T-cell (primary cell): Measurements from ENCODE around the gene SYNRG. TPM values are rescaled to one million over a fixed set of nuclear protein-coding genes. Genes with fewer than 3 reads are reported as not detected.

Source experiments
- ATAC-seq, 4 experiments: fragments of 200-7000 bp in 3 of 4; fragments of 150-1000 bp in 1 of 4; cut with Tn5 transposase; replicated peaks in 1 of 4; 1 replicate in 3 of 4; 2 replicates in 1 of 4; pipeline ENCODE4 v1.10.0; 2021; ENCODE audit warnings: moderate library complexity in 3 of 4, mild to moderate bottlenecking in 2 of 4, moderate number of reproducible peaks in 1 of 4
- CTCF ChIA-PET, 2 donors: fragments of 300-600 bp; sonication (Branson Sonifier 250); formaldehyde crosslinking; loops; one replicate each; lab custom pipeline; 2022; ENCODE audit warnings: antibody characterized with exemption in 2 of 2; lab: Charles Lee
- POLR2A ChIA-PET, 2 donors: fragments of 300-600 bp; sonication (Branson Sonifier 250); formaldehyde crosslinking; loops; one replicate each; lab custom pipeline; 2022; ENCODE audit warnings: antibody characterized with exemption in 2 of 2; lab: Charles Lee
- DNase-seq, 35 experiments: peaks; one replicate each; pipeline versions ENCODE4 v3.0.0 to v3.0.0-alpha.2; 2013 to 2023
- H3K27ac ChIP-seq: one replicate; pipeline ENCODE4 v1.5.1; 2013; ENCODE audit warnings: low read length
- H3K27me3 ChIP-seq, 2 experiments: replicated peaks in 1 of 2; 1 replicate in 1 of 2; 2 replicates in 1 of 2; pipeline versions ENCODE4 v1.6.1 to v1.7.0; 2013; ENCODE audit warnings: low read length in 1 of 2, mixed read lengths in 1 of 2; ENCODE audit not compliant: control insufficient read depth in 2 of 2, insufficient read depth in 2 of 2; ENCODE audit errors: extremely low read depth in 1 of 2
- H3K36me3 ChIP-seq, 2 donors: 1 replicate in 1 of 2; 2 replicates in 1 of 2; pipeline versions ENCODE4 v1.6.1 to v1.7.0; 2013; ENCODE audit warnings: low read length in 1 of 2; ENCODE audit not compliant: control insufficient read depth in 2 of 2, insufficient read depth in 1 of 2; ENCODE audit errors: extremely low read depth in 1 of 2
- H3K4me1 ChIP-seq, 2 experiments: 1 replicate in 1 of 2; 2 replicates in 1 of 2; pipeline versions ENCODE4 v1.6.1 to v1.7.0; 2013; ENCODE audit warnings: low read length in 2 of 2, mixed read lengths in 1 of 2; ENCODE audit not compliant: insufficient read depth in 2 of 2, control insufficient read depth in 1 of 2; ENCODE audit errors: extremely low read depth in 1 of 2
- H3K4me3 ChIP-seq, 2 donors: 1 replicate in 1 of 2; 2 replicates in 1 of 2; pipeline versions ENCODE4 v1.5.1 to v1.7.0; 2013; ENCODE audit warnings: mild to moderate bottlenecking in 2 of 2, low read length in 1 of 2, moderate library complexity in 1 of 2; ENCODE audit not compliant: control insufficient read depth in 1 of 2; ENCODE audit errors: extremely low read depth in 1 of 2
- H3K9me3 ChIP-seq: 2 replicates; pipeline ENCODE4 v1.7.0; 2013
- H3K27ac Mint-ChIP-seq, 2 donors: one replicate each; pipeline ENCODE4 v1.8.0; 2020 to 2021; ENCODE audit warnings: mild to moderate bottlenecking in 2 of 2, mixed read lengths in 2 of 2
- H3K27me3 Mint-ChIP-seq, 2 donors: one replicate each; pipeline ENCODE4 v1.8.0; 2021 to 2022; ENCODE audit warnings: mixed read lengths in 2 of 2
- H3K36me3 Mint-ChIP-seq: one replicate; pipeline ENCODE4 v1.8.0; 2021; ENCODE audit warnings: mixed read lengths
- H3K4me1 Mint-ChIP-seq, 3 donors: one replicate each; pipeline ENCODE4 v1.8.0; 2020 to 2022; ENCODE audit warnings: mixed read lengths in 3 of 3, mild to moderate bottlenecking in 1 of 3
- H3K4me3 Mint-ChIP-seq, 3 donors: one replicate each; pipeline ENCODE4 v1.8.0; 2020 to 2022; ENCODE audit warnings: mild to moderate bottlenecking in 3 of 3, mixed read lengths in 3 of 3, moderate library complexity in 3 of 3
- H3K9me3 Mint-ChIP-seq, 3 donors: one replicate each; pipeline ENCODE4 v1.8.0; 2020 to 2022; ENCODE audit warnings: mixed read lengths in 3 of 3
- WGBS: methylation state at CpG from one replicate; pipeline ENCODE4 v1.1.5; 2013; ENCODE audit warnings: missing lambda C conversion rate; ENCODE audit not compliant: insufficient coverage; 5-methylcytosine and 5-hydroxymethylcytosine counted together
- total RNA-seq, 35 experiments: library from RNA in 6 of 35; stranded (reverse) in 6 of 35; fragments of 120-200 nt in 1 of 35; gene quantifications; one replicate each; pipeline versions ENCODE4 v1.2.1 to v1.2.4 and lab custom pipeline; 2013 to 2026

Gene SYNRG
- total RNA-seq, 5 donors from 2014 or later (not counting 1 experiment from before 2014, with no cell fraction given) = 103 to 118 (median 113) TPM

DNA sequence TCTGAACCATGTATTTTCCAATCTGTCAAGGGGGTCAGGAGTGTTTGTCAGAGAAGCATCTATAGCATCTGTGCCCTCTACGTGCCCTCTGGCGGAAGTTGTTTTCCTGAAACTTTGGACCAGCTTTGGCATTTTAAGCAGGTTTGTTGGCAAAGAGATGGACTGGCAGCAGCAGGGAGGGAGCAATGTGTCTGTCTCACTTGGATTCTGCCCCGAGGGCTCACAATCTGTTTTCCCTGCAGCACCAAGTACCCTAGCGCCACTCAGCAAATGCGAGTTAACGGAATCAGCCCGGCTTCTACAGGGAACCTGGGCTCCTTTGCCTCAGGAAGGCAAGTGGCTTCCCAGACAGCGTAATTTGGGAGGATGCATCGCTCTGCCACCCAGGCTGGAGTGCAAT is 102.1 kb downstream of the SYNRG start:
- H3K9me3 Mint-ChIP-seq = no peaks in the 10 kb centered on the region
- ChIA-PET POLR2A (no interaction called here), CTCF (no interaction called here)
- H3K4me1 ChIP-seq = peaks cover 0 to 4% of the 10 kb centered on the region in 2 experiments
- WGBS = 96% methylated on average over 9 of the region's 9 CpGs
- no peak overlapping the region for H3K4me3 Mint-ChIP-seq
- H3K4me3 ChIP-seq = no peak overlapping the region
- no peaks in the 10 kb centered on the region for H3K27me3 Mint-ChIP-seq
- no peaks in the 10 kb centered on the region for H3K27me3 ChIP-seq
- H3K9me3 ChIP-seq = no peaks in the 10 kb centered on the region
- H3K36me3 ChIP-seq = no peaks in the 10 kb centered on the region
- no peak overlapping the region for H3K27ac Mint-ChIP-seq
- no peak overlapping the region for H3K27ac ChIP-seq
- ATAC-seq (no peak), DNase-seq (no peak)
- peaks cover 12 to 22% (median 17%) of the 10 kb centered on the region in 3 donors for H3K4me1 Mint-ChIP-seq
- peaks cover 2% of the 10 kb centered on the region for H3K36me3 Mint-ChIP-seq

DNA sequence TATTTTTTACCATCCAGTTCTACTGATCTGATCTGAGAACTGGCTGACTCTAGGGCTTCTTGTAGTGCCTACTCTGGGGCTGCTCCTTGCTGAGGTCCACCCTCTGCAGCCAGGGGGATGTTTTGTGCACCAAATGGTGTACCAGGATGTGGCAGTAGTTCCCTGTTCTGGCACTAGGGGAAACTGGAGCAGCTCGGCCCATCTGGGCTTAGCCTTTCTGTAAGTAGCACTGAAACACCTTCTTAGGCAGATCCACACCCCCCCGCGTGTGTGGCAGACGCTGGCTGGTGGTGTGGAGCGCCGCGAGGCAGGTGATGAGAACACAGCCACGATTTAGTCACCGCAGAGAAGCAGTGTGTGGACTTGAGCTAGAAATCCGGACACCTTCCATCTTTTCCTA is 102.5 kb downstream of the SYNRG start:
- 93% methylated on average over 5 of the region's 10 CpGs for WGBS
- ATAC-seq = peak in 2 of 4 experiments; percentile 27 to 29
- Histone ChIP-seq H3K27me3 (no peaks in the 10 kb centered on the region), H3K4me3 (no peak overlapping the region), H3K27ac (no peak overlapping the region), H3K4me1 (peaks cover 0 to 4% of the 10 kb centered on the region in 2 experiments), H3K36me3 (no peaks in the 10 kb centered on the region), H3K9me3 (no peaks in the 10 kb centered on the region)
- ChIA-PET POLR2A (no interaction called here), CTCF (interaction anchor here in 1 of 2 donors (0.6 kb wide), 1 partner anchor 1370 kb away, joined by 3 read pairs; no protein-coding TSS in a partner anchor)
- Mint-ChIP-seq H3K4me1 (peaks cover 12 to 20% (median 17%) of the 10 kb centered on the region in 3 donors), H3K36me3 (no peaks in the 10 kb centered on the region), H3K27me3 (no peaks in the 10 kb centered on the region), H3K27ac (no peak overlapping the region), H3K9me3 (no peaks in the 10 kb centered on the region), H3K4me3 (no peak overlapping the region)
- peak in 10 of 35 experiments; percentile 3 to 19 (median 12) for DNase-seq

DNA sequence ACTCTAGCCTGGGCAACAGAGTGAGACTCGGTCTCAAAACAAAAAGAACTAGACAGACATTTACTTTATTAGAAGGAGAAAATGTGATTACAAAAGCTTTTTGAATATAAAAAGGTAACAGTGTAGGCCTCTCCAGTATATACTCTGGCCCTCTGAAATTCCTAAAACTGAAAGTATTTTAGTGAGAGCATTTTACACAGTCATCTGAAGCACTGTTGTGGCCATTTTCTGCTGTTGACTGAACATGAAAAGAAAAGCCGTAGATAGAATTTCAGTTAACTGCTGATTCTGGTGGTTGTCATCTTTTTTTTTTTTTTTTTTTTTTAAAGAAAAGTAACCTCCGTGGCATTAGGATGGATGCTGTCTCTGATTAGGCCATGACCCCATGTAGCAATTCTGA is 103.9 kb downstream of the SYNRG start:
- DNase-seq (no peak), ATAC-seq (no peak)
- H3K27me3 ChIP-seq = no peaks in the 10 kb centered on the region
- H3K4me3 ChIP-seq = no peak overlapping the region
- H3K27ac ChIP-seq = no peak overlapping the region
- H3K27ac Mint-ChIP-seq = no peak overlapping the region
- no peaks in the 10 kb centered on the region for H3K9me3 ChIP-seq
- no peak overlapping the region for H3K4me3 Mint-ChIP-seq
- no peaks in the 10 kb centered on the region for H3K9me3 Mint-ChIP-seq
- H3K36me3 ChIP-seq = no peaks in the 10 kb centered on the region
- ChIA-PET POLR2A (interaction anchor here in 1 of 2 donors (0.5 kb wide), 1 partner anchor 139 kb away, joined by 3 read pairs; no protein-coding TSS in a partner anchor), CTCF (interaction anchor here in 1 of 2 donors (0.7 kb wide), 1 partner anchor 149 kb away, joined by 6 read pairs; no protein-coding TSS in a partner anchor)
- H3K4me1 ChIP-seq = no peaks in the 10 kb centered on the region
- no peaks in the 10 kb centered on the region for H3K27me3 Mint-ChIP-seq
- H3K4me1 Mint-ChIP-seq = peaks cover 6 to 14% (median 13%) of the 10 kb centered on the region in 3 donors
- peaks cover 2% of the 10 kb centered on the region for H3K36me3 Mint-ChIP-seq
- WGBS = 100% methylated on average over 1 of the region's 3 CpGs

DNA sequence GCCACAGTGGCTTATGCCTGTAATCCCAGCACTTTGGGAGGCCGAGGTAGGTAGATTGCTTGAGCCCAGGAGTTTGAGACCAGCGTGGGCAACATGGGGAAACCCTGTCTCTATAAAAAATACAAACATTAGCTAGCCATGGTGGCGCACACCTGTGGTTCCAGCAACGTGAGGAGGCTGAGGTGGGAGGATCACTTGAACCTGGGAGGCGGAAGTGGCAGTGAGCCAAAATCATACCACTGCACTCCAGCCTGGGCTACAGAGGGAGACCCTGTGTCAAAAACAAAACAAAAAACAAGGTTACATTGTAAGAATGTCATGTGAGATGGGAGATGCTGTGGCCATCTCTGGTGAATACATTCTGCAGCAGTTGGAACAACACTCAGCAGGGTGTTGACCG is 106.1 kb downstream of the SYNRG start:
- no CpG with 5 or more reads among the region's 6 CpGs for WGBS
- no peaks in the 10 kb centered on the region for H3K9me3 ChIP-seq
- no peak overlapping the region for H3K4me3 Mint-ChIP-seq
- H3K27ac ChIP-seq = no peak overlapping the region
- H3K4me3 ChIP-seq = no peak overlapping the region
- H3K4me1 ChIP-seq = no peaks in the 10 kb centered on the region
- H3K9me3 Mint-ChIP-seq = no peaks in the 10 kb centered on the region
- POLR2A ChIA-PET = no interaction called here
- CTCF ChIA-PET = interaction anchor here in 1 of 2 donors (0.5 kb wide), 1 partner anchor 16 kb away, joined by 3 read pairs; no protein-coding TSS in a partner anchor
- peaks cover 5% of the 10 kb centered on the region for H3K36me3 Mint-ChIP-seq
- peaks cover 0 to 6% (median 6%) of the 10 kb centered on the region in 3 donors for H3K4me1 Mint-ChIP-seq
- no peak overlapping the region for H3K27ac Mint-ChIP-seq
- peaks cover 0 to 2% of the 10 kb centered on the region in 2 donors for H3K36me3 ChIP-seq
- H3K27me3 Mint-ChIP-seq = no peaks in the 10 kb centered on the region
- no peaks in the 10 kb centered on the region for H3K27me3 ChIP-seq
- ATAC-seq (no peak), DNase-seq (no peak)

DNA sequence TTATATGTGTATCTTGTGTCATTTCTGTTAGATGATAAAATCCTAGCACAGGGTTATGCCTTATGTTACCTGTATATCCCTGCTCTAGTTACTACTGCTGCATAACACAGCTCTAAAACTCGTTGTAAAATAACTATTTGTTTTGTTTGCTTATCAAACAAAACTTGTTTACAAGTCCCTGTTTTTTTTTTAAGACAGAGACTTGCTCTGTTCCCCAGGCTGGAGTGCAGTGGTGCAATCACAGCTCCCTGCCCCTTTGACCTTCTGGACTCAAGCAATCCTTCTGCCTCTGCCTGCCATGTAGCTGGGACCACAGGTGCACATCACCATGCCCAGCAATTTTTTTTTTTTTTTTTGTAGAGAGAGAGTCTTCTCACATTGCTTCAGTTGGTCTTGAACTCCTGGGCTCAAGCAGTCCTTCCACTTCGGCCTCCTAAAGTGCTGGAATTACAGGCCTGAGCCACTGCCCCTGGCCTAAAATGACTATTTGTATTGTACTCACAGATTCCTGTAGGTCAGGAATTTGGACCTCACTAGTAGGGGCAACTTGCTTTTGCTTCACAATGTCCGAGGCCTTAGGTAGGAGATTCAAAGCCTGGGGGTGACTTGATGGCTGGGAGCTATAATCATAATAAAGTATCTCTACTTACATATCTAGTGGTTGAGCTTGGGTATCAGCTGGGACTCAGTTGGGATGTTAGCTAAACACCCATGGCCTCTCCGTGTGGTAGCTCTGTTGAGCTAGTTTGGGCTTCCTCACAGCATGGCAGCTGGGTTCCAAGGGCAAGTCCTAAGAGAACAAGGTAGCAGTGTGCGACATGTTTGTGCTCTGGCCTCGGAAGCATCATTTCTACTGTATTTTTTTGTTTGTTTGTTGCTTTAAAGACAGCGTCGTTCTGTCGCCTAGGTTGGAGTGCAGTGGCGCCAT is 106.9 kb downstream of the SYNRG start:
- no peaks in the 10 kb centered on the region for H3K27me3 Mint-ChIP-seq
- Histone ChIP-seq H3K4me1 (no peaks in the 10 kb centered on the region), H3K9me3 (no peaks in the 10 kb centered on the region), H3K27ac (no peak overlapping the region), H3K4me3 (no peak overlapping the region), H3K36me3 (peaks cover 0 to 2% of the 10 kb centered on the region in 2 donors), H3K27me3 (no peaks in the 10 kb centered on the region)
- no peak overlapping the region for H3K4me3 Mint-ChIP-seq
- ChIA-PET POLR2A (no interaction called here), CTCF (interaction anchor here in 1 of 2 donors (0.5 to 0.7 kb wide), 2 partner anchors 17 to 62 kb away, joined by 3 read pairs; no protein-coding TSS in a partner anchor)
- no peak overlapping the region for H3K27ac Mint-ChIP-seq
- DNase-seq (no peak), ATAC-seq (no peak)
- H3K36me3 Mint-ChIP-seq = peaks cover 5% of the 10 kb centered on the region
- H3K9me3 Mint-ChIP-seq = no peaks in the 10 kb centered on the region
- H3K4me1 Mint-ChIP-seq = peaks cover 0 to 6% (median 6%) of the 10 kb centered on the region in 3 donors
- WGBS = 84% methylated on average over 7 of the region's 10 CpGs

DNA sequence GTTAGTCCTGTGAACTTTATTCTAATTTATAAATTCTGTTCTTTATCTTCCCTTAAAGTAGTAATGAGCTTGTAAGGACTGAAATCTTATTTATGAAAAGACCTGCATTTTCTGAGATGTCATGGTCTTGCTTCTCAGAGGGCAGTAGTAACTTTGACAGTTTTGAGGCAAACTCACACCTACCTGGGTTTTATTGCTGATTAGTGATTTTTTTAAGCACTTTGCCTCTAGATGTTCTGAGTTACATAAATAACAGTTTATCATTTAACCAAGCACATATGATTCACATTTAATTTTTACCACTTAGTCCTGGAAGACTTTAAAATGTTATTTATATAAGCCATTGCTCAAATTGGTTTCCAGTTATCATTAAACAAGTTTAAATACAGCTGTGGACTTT is 108.8 kb downstream of the SYNRG start:
- no peaks in the 10 kb centered on the region for H3K4me1 Mint-ChIP-seq
- H3K9me3 ChIP-seq = no peaks in the 10 kb centered on the region
- DNase-seq (no peak), ATAC-seq (no peak)
- H3K36me3 ChIP-seq = peaks cover 0 to 2% of the 10 kb centered on the region in 2 donors
- H3K36me3 Mint-ChIP-seq = peaks cover 5% of the 10 kb centered on the region
- POLR2A ChIA-PET = no interaction called here
- H3K4me3 ChIP-seq = no peak overlapping the region
- CTCF ChIA-PET = no interaction called here
- H3K9me3 Mint-ChIP-seq = no peaks in the 10 kb centered on the region
- no peak overlapping the region for H3K4me3 Mint-ChIP-seq
- no peak overlapping the region for H3K27ac ChIP-seq
- H3K27ac Mint-ChIP-seq = no peak overlapping the region
- H3K27me3 Mint-ChIP-seq = no peaks in the 10 kb centered on the region
- H3K27me3 ChIP-seq = no peaks in the 10 kb centered on the region
- no peaks in the 10 kb centered on the region for H3K4me1 ChIP-seq
